ENCODE measurements around the gene DDX39B. TPM values are rescaled to one million over a fixed set of nuclear protein-coding genes. Genes with fewer than 3 reads are reported as not detected.
"Not testable (repeated sequence)": the region's sequence is repeated elsewhere in the genome, so short reads cannot be mapped to it uniquely, and the experiment has no call there.

Gene DDX39B
- 318 TPM for total RNA-seq

DNA sequence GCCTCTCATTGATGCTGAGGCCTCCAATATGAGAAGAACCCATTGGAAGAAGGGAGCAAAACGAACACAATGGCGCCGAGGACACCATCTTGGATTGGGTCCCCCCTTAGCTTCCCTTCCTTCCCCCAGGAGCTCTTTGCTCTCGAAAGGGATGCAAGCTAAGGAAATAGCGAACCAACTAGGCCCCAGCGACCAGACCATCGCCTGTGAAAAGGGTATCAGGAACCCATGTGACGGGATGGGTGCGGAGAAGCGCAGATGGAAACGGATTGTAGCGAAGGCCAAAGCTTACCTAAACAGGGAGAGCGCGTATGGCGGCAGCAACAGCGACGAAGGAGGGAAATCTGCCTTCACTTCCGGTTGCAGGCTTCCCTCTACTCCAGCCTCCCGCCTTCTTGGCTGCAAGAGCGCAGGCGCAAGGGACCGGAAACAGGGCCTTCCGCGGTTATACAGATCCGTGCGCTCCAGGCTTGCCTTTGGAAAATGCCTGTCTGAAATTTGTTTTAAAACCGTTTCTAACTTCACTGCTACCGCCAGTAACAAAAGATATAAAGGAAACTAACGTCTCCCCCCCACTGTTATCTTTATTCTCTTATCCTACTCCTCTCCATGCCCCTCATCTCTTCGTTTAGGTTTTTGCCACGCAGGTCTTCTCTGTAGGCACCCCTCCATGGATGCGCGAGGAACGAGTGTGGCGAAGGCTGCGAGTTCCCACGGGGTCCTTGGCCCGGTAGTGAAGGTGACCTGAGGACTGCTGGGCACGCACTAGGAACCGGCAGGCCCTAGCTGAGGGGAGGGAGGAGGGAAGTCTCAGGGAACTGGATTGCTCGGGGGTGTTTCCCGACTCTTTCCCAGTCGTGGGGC lies at the start of gene DDX39B:
TSS of gene DDX39B (minus strand) at position 346 of the 864 bp plus-strand sequence. CDS start 1,471 bp downstream, outside the sequence.
- FAIRE-seq, result no peak
- DNase-seq (ENCODE audit: low spot score in 2 of 2), result peak; percentile 76 to 78

DNA sequence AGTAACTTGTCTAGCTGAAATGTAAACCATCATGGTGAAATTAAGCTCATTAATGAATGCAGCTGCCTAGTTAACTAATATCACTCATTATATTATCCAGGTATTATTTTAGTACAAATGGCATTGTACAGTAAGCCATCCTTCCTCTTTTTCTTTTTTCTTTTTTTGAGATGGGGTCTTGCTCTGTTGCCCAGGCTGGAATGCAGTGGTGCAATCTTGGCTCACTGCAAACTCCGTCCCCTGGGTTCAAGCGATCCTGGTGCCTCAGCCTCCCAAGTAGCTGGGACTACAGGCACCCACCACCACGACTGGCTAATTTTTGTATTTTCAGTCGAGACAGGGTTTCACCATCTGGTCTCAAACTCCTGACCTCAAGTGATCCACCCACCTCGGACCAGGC lies 48.9 kb upstream of the DDX39B start:
- FAIRE-seq, result not testable (repeated sequence)

DNA sequence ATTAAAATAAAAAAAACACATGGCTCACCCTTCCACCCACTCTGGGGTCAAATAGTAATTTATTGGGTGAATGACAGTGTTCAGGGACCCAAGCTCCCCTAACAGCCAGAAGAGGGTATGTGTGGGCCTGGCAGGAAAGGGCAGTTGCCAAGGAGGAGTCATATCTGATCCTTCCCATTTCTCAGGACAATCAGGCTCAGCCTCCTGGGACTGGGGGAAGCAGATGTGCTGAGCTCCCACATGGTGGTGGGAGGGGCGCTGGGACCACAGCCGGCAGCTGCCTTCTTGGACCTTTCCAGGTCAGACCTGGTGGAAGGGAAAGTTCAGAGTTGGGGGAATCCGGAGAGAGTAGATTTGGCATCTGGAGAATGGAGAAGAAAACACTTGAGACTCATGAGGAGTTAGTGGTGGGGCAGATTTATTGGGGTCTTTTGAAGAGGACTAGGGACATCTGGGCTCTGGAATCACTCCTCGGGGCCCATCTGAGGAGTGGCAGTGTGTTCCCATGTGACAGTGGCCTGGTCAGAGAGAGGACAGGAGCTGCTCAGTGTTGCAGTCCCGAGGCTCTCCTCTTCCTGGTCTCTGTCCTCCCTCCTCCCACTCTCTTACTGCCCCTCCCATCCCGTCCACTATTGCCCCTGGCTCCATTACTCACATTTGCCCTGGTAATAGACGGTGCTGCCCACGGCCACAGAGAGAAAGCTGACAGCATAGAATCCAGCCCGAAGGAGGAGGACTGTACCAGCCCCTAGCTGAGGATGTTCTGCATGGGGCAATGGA lies 47.3 kb upstream of the DDX39B start:
- FAIRE-seq, result no peak
- DNase-seq (ENCODE audit: low spot score in 2 of 2), result no peak

More for the DNA sequence above, 48.9 kb upstream of the DDX39B start:
- not testable (repeated sequence) for DNase-seq (ENCODE audit: low spot score in 2 of 2)

DNA sequence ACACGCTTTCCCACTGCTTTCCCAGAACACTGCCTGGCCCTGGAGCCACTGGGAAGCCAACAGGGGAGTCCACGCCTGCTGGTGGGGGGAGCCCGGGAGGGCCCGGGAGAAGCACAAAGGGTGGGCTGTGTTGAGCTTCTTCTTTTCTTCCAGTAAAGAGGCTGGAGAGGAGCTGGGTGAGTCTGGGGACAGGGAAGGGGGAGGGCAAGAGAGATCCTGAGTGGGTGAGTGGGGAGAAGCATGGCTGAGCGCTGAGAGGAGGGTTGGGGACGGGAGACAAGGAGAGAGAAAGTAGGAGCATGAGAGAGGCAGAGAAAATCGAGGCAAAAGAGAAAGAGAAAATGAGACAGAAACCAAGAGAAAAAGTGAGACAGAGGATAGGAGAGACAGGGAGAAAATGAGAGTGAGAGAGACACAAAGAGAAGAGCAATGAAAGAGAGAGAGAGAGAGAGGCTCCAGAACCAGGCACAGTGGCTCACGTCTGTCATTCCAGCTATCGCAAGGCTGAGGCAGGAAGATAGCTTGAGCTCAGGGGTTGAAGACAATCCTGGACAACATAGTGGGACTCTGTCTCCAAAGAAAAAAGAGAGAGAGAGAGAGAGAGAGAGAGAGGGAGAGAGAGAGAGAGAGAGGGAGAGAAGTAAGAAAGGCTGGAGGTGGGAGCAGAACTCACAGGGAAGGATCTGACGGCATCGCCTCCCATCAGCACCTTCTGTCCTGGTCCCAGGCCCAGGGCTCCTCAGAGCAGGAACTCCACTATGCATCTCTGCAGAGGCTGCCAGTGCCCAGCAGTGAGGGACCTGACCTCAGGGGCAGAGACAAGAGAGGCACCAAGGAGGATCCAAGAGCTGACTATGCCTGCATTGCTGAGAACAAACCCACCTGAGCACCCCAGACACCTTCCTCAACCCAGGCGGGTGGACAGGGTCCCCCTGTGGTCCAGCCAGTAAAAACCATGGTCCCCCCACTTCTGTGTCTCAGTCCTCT lies 46.3 kb upstream of the DDX39B start:
- DNase-seq (ENCODE audit: low spot score in 2 of 2), result no peak
- no peak for FAIRE-seq

DNA sequence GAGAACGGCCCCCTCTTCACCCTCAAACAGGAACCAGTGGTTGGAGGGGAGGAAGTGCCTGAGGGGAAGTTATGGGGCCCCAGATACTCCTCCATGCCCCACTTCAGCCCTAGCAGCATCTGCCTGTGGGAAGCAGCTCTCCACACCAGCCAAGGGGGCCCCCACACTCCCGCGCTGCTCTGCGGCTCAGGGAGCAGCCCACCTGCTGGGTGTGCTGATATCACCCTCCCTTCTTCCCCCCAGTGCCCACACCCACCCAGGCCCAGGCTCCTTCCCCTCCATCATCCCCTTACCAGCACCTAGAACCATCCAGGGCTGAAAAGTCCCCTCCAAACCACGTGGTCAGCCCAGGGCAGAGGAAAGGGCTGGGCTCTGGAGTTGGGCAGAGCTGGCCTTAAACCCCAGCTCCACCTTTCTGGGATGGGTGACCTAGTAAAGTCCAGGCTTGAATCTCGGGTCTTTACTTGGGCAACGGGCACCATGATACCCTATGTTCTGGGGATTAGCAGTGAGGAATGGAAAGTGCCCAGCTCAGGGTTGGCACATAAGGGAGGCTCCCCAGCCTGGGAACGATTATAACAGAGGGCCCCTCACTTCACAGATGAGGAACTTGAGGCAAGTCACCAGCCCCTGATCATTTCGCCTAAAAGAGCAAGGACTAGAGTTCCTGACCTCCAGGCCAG lies 44.9 kb upstream of the DDX39B start:
- FAIRE-seq (no peak), DNase-seq (ENCODE audit: low spot score in 2 of 2) (peak in 1 of 2 donors; percentile 8)

DNA sequence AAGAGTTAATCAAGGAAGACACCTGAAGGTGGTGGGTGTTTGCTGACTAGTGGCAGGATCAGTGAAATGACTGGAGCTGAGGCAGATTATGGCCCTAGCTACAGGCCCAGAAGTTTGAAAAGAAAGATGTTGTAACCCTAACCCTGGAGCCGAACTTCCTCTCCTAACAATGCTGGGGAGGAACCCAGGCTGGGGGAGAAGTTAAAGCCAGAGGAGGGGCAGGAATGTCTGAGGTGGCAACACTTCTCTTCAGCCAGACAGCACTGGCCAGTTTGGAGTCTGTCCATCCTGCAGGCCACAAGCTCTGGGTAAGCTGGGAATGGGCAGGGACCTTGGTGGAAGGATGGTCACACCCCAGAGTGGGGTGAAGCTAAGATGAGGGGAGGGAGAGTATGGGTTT lies 44.2 kb upstream of the DDX39B start, which contains the start of gene LST1:
TSS of gene LST1 (plus strand) at position 270 of the 400 bp plus-strand sequence. CDS start 1,023 bp downstream, outside the sequence.
- FAIRE-seq, result no peak
- no peak for DNase-seq (ENCODE audit: low spot score in 2 of 2)

DNA sequence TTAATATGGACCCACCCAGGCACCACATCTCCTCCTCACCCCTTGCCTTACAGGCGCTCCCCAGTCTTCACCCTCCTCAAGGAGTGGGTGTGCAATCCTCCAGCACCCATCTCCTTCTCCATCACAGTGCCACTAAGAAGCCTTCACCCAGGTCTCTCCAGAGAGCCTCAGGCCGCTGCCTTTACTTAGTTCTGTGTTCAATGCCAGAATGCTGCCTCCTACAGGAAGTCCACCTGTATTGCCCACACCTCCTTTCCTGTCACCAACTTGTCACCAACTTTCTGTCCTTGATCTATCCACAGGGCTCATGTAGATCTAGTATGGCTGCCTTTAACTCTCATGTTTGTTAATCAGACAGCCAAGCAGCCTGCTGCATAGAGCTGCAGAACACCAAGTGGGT lies 43.7 kb upstream of the DDX39B start:
- DNase-seq (ENCODE audit: low spot score in 2 of 2) (no peak), FAIRE-seq (no peak)

DNA sequence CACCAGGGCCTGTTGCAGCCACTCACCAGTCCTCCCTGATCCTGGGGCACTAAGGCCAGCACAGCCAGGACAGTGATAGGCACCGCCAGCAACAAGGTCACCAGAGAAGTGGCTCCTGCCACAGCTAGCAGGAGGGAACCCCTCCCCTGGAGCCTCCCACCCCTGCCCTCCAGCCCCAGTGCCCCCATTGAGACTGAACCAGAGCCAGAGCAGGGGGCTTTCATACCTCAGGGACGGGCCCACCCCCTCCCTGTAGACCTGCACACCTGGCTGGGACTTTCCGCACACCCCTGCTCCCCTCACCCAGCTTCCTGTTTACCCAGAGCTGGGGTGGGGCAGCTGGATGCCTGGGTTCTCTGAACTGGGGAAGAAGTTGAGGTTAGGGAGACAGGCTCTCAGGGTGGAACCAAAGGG lies 40.4 kb upstream of the DDX39B start, which contains the start of gene LTB:
TSS of gene LTB (minus strand) at position 195 of the 414 bp plus-strand sequence. CDS start at position 188, 7 bp downstream.
- FAIRE-seq, result no peak
- no peak for DNase-seq (ENCODE audit: low spot score in 2 of 2)

DNA sequence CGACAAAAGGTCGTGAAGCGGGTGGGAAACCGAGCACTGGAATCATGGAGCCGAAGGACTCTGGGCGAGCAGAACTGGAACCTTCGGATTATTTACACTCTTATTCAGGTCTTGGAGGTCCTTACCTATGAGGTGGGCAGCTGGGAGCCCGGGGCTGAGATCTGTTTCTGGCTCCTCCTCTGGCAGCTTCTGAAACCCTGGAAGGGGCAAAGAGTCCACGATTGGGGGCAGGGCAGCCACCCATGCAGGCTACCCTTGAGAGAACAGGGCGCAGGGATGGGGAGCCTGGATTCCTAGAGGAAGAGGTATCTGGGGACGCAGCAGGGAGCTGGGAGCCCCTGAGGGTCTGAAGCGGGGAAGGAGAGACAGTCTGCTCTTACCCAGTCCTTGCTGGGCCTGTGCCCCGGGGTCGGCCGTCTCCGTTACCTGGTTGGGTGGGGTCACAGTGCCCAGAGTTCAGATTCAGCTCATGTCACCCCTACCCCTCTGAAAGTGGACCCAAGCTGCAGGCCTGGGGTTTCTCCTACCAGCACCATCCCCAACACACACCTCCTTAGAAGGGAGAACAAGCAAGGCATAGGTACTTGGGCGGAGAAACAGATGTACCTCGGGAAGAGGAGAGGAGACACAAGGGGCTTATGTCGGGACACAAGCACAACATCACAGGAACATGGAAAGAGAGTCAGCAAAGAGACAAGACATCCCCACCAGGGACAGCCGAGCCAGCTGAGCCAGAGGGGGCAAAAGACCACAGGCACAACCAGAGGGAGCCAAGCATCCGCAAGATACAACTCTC lies 39.8 kb upstream of the DDX39B start:
- FAIRE-seq (no peak), DNase-seq (ENCODE audit: low spot score in 2 of 2) (no peak)

DNA sequence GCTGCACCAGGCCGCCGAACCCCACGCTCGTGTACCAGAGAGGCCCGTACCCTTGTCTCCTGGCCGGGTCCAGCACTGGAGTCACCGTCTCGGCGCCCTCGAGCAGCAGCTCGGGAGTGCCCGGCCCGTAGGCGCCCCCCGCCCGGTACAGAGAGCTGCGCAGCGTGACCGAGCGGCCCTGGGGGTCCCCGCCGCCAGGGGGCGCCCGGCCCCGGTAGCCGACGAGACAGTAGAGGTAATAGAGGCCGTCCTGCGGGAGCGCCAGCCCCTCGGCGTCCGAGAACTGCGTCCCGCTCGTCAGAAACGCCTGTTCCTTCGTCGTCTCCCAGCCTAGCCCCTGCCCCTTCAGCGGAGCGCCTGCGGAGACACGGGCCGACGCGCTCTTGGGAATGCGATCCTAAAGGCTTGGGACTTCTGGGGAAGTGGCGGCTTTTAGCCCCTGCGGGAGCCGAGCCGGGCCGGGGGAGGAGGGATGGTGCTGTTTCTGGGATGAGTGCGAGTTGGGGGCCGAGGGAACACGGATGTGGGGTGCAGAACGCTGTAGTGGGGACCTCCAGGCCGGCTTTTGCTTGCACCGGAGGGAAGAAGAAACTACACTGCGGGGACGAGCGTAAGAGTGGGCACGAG lies 39.1 kb upstream of the DDX39B start:
- DNase-seq (ENCODE audit: low spot score in 2 of 2) (peak; percentile 79 to 93), FAIRE-seq (no peak)

DNA sequence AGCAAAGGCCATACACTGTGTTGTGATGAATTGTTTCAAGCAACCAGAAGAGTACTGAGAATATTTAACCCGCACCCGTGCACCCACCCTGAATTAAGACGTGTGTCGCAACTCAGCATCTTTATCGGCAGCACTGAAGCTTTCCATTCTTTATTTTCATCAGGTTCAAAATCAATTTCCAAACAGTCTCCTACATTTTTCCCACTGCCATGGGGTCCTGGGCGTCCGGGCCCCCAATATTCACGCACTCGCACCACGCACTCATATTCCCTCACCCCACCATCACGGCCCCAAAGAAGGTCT lies 38.6 kb upstream of the DDX39B start:
- DNase-seq (ENCODE audit: low spot score in 2 of 2) (no peak), FAIRE-seq (no peak)

DNA sequence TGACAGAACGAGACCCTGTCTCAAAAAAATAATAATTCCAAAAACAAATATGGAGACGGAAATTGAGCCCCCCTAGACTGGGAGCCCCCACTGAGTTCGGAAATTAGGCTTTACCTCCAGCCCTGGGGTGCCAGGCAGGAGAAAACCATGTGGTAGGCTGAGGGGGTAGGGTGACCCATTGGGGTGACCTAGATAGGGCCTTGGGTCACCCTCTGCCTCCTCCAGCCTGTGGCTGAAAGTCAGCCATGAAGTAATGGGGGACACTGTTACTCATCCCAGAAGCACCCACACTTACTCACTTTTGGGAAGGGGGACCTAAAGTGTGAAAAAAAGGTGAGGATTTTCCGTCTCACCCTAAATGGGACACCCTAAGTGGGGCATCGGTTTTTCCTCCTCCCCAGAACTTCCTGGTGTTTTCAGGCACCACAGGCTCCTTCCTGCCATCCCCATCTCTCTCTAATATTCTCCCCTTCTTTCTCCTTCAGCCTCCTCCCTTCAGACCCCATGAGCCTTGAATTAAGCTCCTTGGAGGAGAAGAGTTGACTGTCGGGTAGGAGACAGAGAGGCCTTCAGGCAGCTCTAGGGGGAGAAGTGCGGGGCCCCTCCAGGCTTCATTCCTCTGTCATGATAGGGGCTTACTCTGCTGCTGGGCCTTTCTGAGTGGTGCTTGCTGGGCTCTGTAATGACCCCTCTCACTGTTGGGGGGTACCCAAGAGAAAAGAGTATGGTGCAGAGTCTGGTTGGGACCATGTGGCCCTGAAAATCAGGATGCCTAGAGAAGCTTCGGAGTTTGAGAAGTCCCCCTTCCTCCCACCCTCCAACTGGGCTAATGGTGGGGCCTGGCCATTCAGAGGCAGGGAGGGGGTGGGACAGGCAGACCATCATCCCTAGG lies 38.0 kb upstream of the DDX39B start:
- FAIRE-seq, result no peak
- no peak for DNase-seq (ENCODE audit: low spot score in 2 of 2)

DNA sequence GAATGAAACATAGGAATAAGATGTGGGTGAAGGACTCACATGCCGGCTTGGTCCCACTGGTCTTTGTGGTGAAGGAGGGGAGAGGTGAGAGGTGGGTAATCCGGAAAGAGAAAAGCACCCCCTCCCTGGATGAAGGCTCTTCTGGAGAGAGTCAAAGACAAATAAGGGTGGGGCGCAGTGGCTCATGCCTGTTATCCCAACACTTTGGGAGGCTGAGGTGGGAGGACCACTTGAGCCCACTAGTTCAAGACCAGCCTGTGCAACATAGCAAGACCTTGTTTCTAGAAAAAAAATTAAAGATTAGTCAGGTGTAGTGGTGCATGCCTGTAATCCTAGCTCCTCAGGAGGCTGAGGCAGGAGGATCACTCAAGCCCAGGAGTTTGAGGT lies 37.3 kb upstream of the DDX39B start:
- FAIRE-seq (no peak), DNase-seq (ENCODE audit: low spot score in 2 of 2) (no peak)

DNA sequence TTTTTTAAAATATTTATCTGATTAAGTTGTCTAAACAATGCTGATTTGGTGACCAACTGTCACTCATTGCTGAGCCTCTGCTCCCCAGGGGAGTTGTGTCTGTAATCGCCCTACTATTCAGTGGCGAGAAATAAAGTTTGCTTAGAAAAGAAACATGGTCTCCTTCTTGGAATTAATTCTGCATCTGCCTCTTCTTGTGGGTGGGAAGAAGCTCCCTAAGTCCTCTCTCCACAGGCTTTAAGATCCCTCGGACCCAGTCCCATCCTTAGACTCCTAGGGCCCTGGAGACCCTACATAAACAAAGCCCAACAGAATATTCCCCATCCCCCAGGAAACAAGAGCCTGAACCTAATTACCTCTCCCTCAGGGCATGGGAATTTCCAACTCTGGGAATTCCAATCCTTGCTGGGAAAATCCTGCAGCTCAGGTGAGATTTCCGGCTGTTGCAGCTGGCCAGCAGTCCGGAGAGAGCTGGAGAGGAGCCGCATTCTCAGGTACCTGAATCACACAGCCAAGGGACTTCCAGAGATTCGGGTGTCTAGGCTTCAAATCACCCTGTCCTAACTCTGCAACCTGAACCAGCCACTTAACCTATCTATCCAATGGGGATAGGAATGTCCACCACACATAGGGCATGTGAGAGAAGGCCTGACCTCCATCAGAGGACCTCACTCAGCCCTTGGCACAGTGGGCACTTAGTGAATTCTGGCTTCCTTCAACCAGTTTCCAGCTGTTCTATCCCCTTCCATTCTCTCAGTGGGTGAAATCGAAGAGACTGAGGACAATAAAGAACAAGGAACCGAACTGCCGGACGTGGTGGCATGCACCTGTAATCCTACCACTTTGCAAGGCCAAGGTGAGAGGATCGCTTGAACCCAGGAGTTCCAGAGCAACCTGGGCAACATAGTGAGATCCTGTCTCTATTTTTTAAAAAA lies 36.6 kb upstream of the DDX39B start:
- FAIRE-seq (no peak), DNase-seq (ENCODE audit: low spot score in 2 of 2) (no peak)

DNA sequence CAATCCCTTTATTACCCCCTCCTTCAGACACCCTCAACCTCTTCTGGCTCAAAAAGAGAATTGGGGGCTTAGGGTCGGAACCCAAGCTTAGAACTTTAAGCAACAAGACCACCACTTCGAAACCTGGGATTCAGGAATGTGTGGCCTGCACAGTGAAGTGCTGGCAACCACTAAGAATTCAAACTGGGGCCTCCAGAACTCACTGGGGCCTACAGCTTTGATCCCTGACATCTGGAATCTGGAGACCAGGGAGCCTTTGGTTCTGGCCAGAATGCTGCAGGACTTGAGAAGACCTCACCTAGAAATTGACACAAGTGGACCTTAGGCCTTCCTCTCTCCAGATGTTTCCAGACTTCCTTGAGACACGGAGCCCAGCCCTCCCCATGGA lies 35.8 kb upstream of the DDX39B start:
- no peak for FAIRE-seq
- DNase-seq (ENCODE audit: low spot score in 2 of 2), result no peak

DNA sequence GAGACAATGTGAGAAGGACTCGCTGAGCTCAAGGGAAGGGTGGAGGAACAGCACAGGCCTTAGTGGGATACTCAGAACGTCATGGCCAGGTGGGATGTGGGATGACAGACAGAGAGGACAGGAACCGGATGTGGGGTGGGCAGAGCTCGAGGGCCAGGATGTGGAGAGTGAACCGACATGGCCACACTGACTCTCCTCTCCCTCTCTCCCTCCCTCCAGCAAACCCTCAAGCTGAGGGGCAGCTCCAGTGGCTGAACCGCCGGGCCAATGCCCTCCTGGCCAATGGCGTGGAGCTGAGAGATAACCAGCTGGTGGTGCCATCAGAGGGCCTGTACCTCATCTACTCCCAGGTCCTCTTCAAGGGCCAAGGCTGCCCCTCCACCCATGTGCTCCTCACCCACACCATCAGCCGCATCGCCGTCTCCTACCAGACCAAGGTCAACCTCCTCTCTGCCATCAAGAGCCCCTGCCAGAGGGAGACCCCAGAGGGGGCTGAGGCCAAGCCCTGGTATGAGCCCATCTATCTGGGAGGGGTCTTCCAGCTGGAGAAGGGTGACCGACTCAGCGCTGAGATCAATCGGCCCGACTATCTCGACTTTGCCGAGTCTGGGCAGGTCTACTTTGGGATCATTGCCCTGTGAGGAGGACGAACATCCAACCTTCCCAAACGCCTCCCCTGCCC lies 35.2 kb upstream of the DDX39B start:
- FAIRE-seq (no peak), DNase-seq (ENCODE audit: low spot score in 2 of 2) (no peak)

All from frontal cortex (tissue), 4 donors.